Measurements from ENCODE around the gene PLEKHG4B. TPM values are rescaled to one million over a fixed set of nuclear protein-coding genes. Genes with fewer than 3 reads are reported as not detected.
"Not testable (repeated sequence)": the region's sequence is repeated elsewhere in the genome, so short reads cannot be mapped to it uniquely, and the experiment has no call there.

PLEKHG4B gene
- polyA plus RNA-seq, 5 donors = 10.7 to 16.9 (median 15.4) TPM

DNA sequence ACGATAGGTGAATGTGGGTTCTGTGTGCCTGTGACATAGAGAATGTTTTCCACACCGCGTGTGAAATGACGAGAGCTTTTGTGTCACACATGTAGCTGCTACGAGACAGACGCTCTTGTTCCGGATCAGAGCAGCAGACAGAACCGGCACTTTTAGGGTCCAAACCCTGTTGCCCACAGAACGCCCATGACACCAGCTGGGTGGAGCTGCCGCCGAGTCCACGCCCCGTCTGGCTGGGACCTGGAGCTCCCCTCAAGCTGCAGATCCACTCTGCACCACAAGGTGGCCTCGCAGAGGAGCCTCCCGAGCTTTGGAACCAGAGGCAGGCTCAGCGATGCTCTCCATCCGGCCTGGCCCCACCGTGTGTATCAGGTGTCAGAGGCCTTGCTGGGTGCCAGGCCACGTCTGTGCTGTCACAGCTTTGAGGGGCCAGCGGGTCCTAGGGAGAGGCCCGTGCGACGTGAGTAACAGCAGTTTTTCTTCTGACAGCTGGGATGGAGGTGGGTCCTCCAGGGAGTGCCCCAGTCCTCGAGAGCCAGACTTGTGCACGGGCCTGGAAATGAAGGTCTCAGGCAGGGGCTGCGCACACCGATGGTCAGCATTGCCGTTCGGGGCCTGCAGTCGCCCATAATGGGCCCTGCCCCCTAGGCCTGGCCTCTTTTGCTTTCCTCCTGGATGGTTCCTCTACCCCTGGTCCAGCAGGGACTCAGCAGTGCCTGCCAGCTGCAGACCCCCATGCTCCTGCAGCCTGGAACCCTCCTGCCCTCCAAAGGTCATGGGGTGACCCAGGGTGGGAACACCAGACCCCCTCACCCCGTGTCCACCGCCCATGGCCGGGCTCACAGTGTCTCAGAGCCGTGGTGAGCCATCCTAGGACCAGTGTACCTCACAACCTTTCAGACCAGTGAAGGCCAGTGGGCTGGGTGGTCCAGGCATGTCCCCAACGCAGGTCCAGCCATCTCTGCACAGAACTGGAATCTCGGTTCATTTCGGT is 96.8 kb downstream of the PLEKHG4B start:
- DNase-seq = peak; percentile 71 to 72

DNA sequence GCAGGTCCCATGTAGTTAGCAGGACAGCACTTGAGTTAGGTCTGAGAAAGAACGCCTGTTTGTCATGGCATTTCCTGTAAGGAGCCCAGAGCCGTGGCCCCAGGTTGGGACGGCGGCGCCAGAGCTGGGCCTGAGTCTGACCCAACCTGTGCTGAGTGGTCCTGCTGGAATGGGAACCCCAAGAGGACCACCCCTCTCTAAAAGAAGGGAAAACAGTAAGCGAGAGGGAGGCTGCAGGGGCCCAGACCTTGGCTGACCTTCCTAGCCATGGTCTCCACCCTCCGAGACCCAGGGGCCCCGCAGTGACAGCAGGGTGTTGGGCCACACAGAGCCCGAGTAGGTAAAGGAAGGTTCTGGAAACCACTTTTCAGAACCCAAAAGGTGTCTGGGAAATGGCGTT is 97.5 kb downstream of the PLEKHG4B start:
- no peak for DNase-seq

DNA sequence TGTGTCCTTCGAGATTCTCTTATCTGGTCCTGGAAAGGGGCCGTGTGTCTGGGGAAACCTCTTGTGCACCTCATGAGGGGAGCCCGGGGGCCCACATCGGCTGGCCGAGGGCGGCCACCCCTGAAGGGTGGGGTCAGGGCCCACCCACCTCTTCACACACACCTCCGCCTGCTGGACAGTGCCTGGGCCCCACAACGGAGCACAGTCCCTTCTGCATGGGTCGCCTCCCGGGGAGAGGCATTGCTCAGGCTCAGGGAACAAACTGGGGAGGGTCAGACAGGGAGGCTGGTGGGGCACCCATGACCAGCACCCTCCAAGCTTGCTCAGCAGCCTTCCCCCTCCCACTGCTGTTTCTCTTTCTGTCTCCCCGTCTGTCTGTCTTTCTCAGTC is 98.0 kb downstream of the PLEKHG4B start:
- no peak for DNase-seq

DNA sequence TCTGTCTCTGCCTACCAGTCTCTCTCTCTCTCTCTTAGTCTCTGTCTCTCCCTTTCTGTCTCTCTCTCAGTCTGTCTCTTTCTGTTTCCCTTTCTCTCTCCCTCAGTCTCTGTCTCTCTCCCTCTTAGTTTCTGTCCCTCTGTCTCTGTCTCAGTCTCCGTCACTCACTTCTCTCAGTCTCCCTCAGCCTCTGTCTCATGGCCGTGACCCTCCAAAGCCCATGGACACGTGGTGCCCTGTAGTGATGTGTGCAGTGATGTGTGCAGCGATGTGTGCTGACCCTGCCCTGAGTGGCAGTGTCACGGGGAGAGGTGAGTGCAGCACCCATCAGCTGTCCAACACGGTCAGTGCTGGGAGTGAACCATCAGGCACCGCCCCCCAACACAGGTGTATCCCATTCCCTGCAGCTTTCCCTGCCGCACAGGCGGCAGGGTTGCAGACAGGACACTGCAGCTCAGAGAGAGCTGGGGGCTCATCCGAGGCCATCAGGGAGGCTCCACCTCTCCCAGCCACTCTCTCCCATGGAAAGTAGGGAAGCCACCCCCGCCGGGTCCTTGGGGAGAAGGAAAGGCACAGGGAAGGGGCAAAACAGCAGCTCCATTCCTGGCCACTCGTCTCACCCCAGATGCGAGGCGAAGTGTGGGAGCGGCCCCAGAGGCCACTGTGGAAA is 98.5 kb downstream of the PLEKHG4B start:
- DNase-seq = no peak

DNA sequence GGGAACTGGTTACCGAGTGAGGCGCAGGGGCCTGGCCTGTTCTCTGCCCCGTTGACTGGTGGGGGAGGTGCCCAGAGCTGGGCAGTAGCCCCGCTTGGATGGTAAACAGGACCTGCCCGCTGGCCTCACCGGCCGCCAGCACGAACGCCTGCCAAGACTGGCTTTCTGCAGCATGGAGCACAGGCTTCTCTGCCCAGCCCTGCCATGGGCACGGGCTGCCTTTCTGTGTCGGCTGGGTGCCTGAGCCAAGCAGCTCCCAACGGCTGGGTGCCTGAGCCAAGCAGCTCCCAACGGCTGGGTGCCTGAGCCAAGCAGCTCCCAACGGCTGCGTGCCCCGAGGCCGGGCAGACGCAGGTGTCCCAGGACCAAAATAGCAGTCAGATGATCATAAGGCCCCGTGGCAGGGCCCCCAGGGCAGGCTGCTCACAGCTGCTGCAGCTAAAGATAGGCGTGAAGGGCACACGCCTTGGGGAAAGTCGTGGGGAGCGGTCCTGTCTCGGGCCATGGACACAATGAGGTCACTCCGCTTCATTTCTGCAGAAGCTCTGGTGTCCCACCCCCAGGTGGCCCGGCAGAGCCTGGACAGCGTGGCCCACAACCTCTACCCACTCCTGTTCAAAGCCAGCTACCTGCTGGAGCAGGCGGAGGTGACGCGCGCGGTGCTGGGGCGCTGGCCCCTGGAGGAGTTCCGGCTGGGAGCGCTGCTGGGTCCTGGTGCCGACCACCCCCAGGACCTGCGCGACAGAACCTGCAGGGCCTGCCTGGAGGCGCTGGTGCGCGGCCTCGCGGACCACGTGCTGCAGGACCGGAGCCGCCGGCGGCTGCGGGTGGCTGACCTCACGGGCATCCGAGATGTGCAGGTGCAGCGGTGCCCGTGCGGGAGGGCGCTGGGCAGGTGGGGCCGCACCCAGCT is 99.3 kb downstream of the PLEKHG4B start, which contains the start of gene LRRC14B:
TSS of gene LRRC14B (plus strand) at position 460 of the 913 bp plus-strand sequence. CDS start at position 504, 44 bp downstream.
- DNase-seq = no peak

DNA sequence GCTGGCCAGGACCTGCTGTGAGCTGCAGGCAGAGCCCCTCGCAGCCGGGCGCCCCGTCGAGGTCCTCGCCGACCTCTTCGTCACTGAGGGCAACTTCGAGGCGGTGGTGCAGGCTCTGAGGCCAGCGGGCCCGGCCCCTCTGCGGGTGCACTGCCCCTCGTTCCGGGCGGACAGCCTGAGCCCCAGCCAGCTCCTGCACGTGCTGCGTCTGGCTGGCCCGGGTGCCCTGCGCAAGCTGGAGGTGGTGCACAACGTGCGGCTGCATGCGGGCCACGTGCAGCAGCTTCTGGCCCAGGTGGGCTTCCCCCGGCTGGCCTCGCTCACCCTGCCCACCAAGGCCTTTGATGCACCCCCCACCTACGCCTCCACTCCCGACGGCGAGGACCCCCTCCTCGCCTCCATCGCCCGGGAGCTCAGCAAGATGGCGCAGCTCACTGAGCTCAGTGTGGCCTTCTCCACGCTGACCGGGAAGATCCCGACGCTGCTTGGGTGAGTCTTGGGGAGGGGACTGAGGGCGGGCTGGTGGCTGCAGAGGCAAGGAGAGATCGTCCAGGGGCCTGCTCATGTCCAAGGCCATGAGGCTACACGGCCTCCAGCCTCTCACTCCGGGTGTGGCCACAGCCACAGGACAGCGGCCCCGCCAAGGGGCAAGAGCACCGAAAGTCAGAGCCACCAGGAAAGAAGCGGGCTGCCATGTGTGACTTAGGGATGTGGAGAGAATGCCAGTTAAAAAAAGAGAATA is 100.2 kb downstream of the PLEKHG4B start:
- DNase-seq = no peak

DNA sequence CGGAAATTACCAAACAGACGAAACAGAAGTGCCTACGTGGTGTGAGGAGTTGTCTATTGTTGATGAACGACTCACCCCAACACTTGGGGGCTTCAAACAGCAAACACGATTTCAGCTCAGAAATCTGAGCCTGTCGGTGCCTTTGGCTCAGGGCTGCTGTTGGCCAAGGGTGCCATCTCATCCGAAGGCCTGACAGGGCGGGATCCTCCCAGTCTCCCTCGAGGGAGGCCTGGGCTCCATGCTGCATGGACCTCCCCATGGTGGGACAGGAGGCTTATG is 100.7 kb downstream of the PLEKHG4B start:
- no peak for DNase-seq

DNA sequence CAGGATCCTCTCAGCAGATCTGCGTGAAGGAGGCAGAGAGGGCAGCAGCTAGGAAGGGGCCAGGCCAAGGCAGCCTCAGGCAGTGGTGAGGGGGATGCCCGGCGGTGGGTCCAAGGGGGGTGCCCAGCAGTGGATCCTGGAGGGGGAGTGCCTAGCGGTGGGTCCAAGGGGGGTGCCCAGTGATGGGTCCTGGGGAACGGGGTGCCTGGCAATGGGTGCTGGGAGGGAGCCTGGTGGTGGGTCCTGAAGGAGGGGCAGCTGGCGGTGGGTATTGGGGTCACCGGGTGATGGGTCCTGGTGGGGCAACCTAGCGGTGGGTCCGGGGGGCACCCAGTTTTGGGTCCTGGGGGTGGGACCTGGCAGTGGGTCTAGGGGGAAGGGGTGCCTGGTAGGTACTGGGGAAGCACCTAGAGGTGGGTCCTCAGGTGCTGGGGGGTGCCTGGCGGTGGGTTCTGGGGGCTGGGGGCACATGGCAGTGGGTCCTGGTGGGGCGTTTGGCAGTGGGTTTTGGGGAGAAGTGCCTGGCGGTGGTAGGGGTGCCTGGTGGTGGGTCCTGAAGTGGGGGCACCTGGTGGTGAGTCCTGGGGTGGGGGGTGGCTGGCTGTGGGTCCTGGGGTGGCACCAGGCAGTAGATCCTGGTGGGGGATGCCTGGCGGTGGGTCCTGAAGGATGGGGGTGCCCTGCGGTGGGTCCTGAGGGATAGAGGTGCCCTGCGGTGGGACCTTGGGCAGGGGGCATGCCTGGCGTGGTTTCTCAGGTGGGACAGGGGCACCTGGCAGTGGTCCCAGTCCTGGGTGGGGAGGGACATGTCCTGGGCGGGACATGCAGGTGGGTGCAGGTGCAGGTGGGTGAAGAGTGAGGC is 101.2 kb downstream of the PLEKHG4B start:
- no peak for DNase-seq

DNA sequence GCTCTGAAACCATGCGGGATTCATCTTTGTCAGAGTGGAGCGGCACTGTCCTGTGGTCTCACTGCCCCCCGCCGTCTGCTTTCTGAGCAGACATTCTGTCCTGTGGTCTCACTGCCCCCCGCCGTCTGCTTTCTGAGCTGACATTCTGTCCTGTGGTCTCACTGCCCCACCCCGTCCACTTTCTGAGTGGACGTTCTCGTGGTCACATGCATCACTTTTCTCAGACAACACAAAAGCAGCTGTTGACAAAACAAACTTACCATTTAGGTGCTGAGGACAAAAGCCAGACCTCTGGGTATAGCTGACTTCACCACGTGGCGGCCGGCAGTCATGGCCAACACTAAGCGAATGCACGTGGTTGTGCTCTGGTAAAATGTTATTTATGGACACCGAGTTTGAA is 102.1 kb downstream of the PLEKHG4B start:
- no peak for DNase-seq

DNA sequence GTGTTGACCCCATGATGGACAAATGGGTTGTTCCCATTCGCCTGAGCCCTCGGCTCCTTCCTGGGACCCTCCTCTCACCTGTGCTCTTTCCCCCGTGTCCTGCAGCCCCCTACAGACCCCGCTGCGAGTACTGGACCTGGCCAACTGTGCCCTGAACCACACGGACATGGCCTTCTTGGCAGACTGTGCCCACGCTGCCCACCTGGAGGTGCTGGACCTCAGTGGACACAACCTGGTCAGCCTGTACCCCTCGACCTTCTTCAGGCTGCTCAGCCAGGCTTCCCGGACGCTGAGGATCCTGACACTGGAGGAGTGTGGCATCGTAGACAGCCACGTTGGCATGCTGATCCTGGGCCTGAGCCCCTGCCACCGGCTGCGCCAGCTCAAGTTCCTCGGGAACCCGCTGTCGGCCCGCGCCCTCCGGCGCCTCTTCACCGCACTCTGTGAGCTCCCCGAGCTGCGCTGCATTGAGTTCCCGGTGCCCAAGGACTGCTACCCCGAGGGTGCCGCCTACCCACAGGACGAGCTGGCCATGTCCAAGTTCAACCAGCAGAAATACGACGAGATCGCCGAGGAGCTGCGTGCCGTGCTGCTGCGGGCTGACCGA is 102.7 kb downstream of the PLEKHG4B start:
- no peak for DNase-seq

DNA sequence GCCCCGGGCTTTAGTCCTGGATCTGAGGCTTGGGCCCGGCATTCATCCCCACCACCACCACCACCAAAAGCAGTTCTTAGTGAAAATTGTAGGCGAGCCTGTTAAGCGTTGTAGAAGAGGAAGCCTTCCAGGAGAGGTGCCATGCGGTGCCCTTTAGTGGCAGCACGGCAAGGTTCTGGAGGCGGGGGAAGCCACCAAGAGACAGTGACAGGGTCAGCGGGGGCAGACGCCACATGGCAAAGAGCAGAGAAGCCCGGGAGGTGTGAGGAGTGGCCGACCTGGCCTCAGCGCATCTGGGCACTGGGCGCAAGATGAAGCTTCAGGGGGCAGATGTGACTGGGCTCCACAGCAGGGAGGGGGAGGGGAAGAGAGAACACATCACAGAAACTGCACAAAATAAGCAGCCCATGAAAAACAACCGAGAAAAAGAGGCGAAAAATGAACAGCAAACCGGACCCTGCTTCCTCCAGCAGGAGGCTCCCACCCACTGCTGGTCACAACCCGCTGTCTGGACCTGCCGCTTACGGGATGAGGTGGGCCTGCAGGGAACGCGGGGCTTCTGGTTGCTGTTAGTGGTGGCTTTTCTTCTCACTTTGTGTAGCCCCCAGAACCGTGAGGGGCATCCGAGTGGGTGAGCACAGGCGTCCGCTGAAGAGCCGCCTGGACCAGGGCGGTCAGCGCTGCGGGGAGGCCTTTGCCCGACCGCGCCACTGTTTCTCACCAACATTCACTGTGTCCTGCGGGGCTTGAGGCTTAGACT is 103.6 kb downstream of the PLEKHG4B start:
- no peak for DNase-seq

DNA sequence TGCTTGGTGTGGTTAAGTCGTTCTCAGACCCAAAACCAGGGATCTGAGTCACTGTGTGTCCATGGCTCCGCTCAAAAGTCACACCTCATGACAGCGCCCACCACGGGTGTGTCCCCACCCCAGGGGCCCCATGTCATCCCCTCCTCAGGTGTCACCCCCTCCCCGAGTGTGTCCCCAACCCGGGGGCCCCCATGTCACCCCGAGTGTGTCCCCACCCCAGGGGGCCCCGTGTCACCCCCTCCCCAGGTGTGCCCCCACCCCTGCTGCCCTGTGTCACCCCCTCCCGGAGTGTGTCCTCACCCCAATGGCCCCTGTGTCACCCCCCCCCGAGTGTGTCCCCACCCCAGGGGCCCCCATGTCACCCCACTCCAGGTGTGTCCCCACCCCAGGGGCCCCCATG is 104.4 kb downstream of the PLEKHG4B start:
- DNase-seq = no peak

DNA sequence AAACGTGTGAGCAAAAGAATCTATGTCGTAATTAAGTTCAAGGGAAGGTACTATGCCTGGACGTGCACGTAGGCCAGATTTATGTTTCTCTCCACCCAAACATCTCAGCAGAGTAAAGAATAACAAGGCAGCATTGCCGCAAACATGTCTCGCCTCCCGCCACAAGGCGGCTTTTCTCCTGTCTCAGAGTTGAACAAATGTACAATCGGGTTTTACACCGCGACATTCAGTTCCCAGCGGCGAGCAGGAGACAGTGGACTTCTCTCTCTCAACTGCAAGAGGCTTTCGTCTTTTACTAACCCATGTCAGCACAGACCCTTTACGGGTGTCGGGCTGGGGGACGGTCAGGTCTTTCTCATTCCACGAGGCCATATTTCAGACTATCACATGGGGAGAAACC is 105.1 kb downstream of the PLEKHG4B start:
- not testable (repeated sequence) for DNase-seq

DNA sequence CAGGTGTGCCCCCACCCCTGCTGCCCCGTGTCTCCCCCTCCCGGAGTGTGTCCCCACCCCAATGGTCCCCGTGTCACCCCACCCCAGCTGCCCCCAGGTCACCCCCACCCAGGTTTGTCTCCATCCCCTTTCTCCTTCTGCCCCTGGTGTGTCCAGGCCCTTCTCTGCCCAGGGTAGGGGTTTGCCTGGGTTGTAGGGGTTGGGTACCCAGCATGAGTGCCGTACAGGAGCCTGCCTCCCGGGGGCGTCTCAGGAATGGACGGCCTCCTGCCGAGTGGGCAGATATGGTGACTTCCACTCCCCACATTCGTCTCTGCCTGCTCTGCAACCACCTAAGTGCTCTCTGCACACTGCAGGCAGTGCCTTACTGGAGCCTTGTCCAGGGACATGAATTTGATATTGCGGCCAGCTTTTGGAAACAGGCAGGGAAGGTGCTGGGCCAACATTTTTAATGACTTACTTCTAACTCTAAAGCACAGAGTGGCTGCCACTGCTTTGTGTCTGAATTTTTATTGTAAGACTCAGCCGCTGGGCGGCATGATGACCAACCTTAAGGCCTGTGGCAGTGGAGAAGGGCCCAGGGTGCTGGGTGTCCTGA is 106.0 kb downstream of the PLEKHG4B start:
- no peak for DNase-seq

DNA sequence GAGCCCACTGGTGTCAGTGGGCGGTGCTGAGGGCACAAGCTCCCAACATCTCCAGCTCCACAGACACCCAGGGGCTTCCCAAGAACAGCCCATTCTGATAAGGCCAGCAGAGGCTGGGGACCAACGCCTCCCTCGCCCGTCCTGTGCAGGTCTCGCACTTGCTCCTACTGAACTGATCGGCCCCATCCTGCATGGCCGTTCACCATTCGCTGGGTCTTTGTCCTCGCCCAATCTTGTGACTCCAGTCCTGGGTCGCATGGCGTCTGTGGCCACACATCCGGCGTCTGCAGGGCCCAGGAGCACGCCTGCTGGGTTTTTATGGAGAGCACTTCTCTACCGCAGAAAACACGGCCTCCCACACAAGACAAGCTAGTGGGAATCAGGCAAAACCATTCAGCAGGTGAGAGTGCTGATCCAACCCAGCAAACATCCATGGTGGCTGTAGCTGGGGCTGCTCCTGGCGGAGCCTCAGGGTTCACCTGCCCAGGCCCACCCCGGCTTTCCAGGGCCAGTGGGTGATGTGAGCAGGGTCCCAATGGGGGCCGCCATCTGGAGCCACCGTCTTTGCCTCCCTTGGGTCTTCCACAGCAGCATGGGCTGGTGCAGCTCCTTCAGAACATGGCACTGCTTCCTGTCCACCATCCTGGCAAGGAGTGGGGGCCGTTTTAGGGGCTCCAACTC is 106.7 kb downstream of the PLEKHG4B start:
- DNase-seq = no peak

DNA sequence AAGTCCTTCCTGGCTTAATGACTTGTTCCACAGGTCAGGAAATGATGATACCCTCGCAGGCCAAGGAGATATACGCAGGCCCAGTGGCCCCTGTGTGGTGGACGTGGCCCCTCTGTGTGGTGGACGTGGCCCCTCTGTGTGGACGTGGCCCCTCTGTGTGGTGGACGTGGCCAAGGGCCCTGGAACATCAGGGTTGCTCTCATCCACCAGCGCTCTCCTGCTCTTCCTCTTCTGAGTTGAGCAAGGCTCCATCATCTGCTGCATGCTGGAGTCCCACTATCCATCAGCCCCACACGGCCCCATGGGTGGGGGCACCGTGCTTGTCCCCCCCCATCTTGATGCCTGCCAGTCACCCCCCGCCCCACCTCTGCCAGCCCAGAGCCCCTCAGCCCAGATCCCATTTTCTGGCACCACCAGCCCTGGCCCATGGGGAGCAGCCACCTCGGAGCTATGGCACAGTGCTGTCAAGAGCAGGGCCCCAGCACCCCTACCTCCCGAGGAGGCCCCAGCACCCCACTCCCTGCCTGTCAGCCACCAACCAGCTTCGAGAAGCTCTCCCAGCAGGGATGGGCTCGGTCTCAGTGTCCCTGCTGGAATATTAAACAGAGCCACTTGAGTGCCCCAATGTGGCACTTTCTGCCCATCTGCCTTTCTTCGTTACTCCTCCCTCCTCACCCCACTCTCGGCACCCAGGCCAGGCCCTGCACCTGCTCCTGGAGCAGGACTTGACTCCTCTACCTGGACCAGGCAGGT is 107.4 kb downstream of the PLEKHG4B start:
- no peak for DNase-seq

DNA sequence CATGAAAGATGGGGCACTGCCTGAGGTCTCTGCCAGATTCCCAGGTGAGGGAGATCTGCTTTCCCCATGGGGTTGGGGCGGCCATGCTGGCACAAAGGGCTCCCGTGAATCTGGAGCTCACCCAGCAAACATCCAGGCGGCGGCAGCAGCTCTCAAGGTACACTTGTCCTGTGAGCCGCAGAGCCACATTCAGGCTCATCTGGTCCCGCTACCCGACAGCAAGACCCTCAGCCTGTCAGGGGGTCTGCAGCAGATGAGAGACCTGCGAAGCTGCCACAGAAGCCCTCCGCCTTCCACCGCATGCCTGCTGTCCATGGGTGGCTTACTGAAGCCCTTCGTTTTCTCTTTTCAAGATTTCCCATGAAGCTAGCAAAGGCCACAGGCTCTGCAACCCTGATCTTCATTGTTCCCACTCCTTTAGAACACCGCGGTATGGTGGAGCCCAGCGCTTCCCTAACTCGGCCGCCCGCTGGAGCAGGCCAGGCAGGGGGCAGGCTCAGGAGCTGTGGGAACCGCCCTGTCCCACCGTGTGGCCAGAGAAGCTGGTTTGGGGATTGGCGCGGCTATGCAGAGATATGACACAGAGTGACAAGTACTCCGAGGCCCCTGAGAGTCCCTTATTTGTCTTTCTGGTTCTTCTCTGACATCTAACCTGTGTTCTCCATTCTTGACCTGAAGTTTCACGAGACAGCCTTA is 108.1 kb downstream of the PLEKHG4B start:
- no peak for DNase-seq
